NCI-H524 (cell line): Measurements from ENCODE around the gene UBE2Q1.

ENCODE experiments used
- DNase-seq, 2 experiments: peaks; one replicate each; lab custom pipeline; 2025; lab: John Stamatoyannopoulos, UW

Gene UBE2Q1

GRCh38 chr1:154502744-154503115 is 55.7 kb downstream of the UBE2Q1 start:
- no peak for DNase-seq

DNA sequence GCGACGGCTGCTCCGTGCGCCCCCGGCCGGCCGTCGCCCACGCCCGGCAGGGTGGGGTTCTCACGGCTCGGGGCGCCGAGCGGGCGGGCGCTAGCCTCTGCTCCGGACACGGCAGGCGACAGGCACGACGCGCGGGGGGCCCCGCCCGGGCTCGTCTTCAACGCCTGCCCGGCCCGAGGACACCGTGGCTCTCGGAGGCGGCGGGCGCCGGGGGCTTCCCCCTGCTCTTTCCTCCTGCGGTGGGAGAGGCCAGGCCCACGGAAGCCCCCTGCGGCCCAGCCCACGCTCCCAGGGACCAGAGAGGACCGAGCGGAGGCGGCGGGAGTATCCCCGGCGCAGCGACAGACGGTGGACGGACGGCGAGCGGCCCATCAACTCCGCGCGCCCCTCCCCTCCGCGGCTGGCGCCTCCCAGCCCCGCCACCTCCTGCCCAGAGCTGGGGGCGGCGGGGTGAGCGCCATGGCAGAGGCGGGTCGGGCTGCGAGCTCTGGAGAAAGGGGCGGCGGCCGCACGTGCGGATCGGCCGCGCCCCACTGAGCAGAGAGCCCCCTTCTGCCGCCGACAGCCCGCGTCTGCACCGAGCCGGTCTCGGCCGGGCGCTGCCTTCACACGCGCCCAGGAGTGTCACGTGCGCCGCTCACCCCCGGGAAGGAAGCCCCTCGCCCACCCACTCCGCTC is 56.3 kb downstream of the UBE2Q1 start, which contains the start of the genes SHE and TDRD10:
SHE (minus strand) TSS at position 347 of the 678 bp plus-strand sequence. CDS start 386 bp downstream, outside the sequence.
TDRD10 (plus strand) TSS at position 154 of the 678 bp plus-strand sequence. CDS start 4,685 bp downstream, outside the sequence.
- peak in 1 of 2 experiments; percentile 17 for DNase-seq

- peak in 1 of 2 experiments; percentile 6 for DNase-seq
Measured at GRCh38 chr1:154501423-154502065, 56.9 kb downstream of the UBE2Q1 start.

DNA sequence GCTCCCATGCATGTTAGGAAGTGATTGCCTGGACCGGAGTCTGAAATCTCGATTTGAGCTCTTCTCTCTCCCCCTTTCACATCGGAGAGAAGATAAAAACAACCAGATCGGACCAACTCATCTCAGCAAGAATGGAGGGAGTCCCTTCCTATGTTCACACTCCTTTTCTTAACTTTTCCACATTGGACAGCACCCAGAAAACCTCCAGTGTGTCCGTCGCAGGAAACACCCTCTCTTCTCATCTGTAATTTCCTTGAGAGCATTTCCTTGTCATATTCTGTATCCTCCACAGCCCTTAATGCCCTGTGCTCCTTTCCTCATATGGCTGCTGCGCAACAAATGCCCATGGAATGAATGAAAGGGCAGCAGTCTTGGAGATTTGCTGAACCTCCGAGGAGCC is 57.9 kb downstream of the UBE2Q1 start:
- DNase-seq = no peak

- no peak for DNase-seq
Measured at GRCh38 chr1:154499446-154499845, 59.0 kb downstream of the UBE2Q1 start.
